Activated gamma-delta T cell treated with anti-CD3 and anti-CD28 coated beads, Interleukin-2, amount 50 U/mL, for 16 hours (primary cell): ENCODE data around the gene CORO6.

Experiments
- DNase-seq: peaks from one replicate; pipeline ENCODE4 v3.0.0-alpha.2; 2020; ENCODE audit warnings: low read depth

CORO6 gene

DNA sequence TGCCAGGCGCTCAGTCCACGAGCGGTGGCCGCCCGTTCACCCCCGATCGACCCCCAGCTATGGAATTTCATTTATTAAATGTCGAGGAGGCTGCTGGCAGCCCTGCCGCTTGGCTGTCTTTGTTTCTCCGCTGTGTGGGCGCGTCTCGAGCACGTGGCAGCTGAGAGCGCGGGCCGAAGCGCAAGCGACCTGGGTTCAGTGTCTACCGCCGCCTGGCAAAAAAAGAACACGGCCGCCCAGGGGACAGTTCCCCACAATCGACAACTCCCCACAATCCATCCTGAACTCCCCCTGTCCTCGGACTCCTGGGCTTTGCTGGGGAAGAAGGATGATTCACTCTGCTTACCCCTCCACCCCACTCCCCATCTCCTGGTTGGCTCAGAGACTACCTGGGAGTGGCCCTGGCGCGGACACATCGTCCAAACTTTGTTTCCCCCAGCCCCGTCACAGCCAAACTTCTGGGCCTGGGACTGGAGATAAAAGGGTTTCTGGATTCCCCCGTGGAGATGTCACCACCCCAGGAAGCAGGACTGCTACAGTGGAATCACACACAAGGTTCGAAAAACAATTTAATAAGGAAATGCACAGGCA is 31.5 kb downstream of the CORO6 start:
- no peak for DNase-seq

DNA sequence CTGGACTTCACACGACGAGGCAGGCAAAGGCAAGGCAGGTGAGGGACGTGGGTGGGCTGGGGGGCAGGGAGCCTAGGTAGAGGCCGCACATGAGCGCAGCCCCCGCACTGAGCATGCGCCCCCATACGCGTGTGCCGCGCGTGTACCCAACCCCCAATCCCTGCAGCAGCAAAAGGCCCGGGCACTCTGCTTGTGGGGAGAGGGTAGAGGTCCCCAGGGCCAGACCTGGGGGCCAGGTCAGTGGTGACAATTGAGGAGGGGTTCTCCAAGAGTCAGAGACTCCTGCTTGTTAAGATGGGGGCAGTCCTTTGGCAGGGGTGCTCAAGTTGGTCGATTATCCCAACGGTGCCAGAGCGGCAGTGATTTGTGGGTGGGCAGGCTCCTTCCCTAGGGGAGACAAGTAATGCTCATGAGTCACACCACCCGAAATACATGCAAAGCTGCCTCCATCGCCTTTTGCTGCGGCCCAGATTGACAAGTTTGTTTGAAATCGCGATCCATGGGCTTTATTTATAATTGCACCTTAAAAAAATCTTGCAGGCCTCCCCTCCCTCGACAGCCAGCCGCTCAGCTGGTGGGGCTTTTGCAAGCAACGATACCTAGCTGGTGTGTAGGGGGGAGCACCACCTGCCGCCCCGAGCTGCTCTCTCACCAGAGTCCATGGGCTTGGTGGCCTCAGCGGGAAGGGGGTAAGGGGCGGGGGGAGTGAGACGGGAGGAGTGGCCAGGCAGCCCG is 32.1 kb downstream of the CORO6 start:
- DNase-seq = no peak

GRCh38 chr17:29589524-29590410 is 32.9 kb downstream of the CORO6 start, which contains the start of gene GIT1:
TSS of gene GIT1 (minus strand) at chr17:29589648. CDS start at chr17:29589378, 270 bp downstream.
- DNase-seq = peak; percentile 73

GRCh38 chr17:29588562-29589411 is 33.9 kb downstream of the CORO6 start:
- peak; percentile 50 for DNase-seq

DNA sequence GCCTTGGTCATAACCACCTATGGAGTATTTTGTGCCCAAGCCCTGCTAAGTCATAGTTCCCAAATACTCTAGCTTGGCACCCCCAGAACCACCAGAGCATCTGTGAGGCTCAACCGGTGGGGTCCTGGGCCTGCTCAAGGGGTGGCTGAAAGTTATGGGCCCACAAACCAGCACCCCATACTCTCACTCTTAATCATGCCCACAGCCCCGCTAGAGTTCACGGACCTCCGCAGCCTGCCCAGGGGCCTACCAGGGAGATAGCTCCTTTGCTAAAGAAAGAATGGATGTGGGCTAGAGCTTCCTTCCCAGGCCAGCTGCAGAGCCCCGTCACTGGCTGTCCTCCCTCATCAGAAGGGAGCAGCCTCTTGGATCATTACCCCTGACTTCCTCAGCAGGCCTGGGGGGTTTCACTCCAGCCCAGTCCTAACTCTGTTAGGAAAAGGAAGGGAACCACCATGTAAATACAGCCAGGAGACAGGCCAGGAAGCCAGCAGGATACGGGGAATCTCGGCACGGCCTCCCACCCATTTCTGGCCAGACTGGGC is 34.6 kb downstream of the CORO6 start:
- DNase-seq = no peak

DNA sequence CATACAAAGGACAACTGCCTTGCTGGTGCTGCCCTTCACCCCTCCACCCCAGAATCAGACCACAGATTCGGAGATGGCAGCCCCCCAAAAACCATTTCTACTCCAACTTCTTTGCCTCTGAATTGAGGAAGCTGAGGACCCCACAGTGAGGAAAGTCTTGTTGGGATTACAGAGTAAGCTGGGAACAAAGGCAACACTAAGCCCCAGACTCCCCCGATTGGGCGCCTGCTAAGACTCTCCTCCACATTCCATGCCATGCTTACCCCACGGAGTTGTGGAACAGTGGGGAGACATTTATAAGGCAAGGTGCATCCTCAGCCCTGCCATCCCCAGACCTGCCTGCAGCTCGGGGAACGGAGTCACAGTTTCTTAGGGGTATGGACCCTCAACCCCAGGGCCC is 35.1 kb downstream of the CORO6 start:
- no peak for DNase-seq

- DNase-seq = no peak
These were observed 35.8 kb downstream of the CORO6 start for GRCh38 chr17:29586676-29587469.

DNA sequence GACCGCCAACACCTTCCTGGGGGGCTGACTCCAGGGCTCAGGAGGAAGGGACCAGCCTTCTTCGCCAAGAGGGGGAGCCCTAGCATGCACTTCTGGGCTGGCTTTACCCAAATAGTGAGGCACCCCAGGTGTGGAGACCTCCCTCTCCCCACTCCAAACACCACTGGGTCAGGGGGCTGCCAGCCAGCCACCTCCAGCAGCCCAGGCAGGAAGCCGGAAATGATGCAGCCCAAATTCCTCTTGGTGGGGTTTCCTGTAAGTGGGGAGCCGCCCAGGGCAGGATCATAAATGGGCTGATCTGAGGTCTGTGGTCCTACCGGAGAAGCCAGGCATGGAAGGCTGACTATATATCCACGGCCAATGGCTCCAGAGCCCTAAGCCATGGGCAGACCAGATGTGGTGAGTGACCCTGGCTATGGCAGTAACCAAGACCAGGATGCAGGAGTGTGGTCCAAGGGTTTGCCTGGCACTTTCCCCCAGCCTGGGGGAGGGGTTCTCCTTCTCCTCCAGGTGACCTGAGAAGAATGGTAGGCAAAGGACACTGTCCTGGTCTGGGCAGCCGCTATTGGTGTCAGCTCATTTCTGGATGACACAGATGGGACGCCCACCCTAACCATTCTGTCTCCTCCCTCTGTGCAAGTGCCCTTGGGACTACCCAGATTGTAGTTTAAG is 37.5 kb downstream of the CORO6 start:
- no peak for DNase-seq

DNA sequence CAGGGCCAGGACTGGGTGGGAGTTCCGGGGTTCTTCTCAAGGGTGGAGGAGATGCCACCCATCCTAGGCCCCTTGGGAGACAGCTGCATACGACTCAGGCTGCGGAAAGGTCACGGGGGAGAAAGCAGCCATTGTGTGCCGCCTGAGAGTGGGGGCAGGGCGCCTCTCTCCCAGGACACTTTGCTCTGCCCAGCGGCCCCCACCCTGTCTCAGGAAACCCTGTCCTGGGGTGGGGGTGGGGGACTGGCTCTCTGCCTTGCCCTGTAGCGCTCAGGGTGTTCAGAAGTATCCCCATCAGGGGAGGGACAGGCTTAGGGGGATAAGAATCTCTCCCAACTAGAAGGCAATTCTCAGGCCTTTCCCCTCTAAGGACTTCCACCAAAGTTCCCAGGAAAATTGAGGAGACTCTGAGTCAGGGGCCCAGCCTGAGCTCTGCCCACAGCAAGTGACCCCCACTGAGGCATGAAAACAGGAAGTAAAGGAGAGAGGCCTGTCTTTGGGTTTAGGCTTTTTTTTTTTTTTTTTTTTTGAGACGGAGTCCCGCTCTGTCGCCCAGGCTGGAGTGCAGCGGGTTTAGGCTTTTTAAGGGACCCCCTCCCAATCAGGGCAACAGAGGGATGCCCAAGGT is 38.1 kb downstream of the CORO6 start:
- DNase-seq = no peak

- no peak for DNase-seq
These were observed 39.1 kb downstream of the CORO6 start for GRCh38 chr17:29583324-29584248.

DNA sequence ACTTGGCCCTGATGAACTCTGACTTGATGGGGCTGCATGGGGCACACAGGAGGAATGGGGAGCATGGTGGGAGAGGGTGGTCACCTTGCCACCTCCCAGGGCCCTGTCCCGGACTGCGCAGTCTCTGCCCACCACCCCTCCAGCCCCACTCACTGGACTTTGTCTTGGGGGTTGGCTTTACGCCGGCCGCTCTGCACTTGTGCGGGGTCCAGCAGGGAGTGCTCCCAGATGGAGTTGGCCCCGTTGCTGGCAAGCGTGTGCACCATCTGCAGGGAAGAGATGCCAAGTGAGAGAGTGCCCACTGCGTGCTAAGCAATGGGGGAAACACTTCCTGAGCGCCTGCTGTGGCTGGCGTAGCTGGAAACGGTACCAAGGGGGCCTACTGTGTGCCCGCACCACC is 39.9 kb downstream of the CORO6 start:
- no peak for DNase-seq

DNA sequence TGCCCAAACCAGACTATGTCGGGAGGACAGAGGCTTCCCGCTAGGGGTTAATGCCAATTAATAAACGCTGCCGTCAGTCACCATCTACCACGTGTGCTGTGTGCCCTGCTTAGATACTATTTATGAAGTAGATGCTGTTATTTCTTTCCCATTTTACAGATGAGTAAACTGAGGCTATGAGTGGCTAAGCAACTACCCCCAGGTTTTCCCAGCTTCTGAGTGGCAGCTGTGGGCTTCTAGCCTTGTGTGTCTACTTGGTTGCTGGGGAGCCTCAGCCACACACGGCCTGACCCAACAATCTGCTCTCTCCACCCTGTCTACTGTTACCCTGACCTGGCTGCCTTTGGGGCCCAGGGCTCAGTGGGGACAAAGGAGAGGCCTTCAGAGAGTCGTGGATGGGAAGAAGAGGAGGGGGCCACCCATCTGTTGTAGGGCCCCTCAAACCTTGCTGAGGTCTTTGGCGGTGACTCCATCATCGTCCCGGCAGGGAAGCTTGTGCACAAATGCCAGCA is 40.4 kb downstream of the CORO6 start:
- DNase-seq = no peak

GRCh38 chr17:29581583-29582253 is 41.0 kb downstream of the CORO6 start:
- DNase-seq = no peak

DNA sequence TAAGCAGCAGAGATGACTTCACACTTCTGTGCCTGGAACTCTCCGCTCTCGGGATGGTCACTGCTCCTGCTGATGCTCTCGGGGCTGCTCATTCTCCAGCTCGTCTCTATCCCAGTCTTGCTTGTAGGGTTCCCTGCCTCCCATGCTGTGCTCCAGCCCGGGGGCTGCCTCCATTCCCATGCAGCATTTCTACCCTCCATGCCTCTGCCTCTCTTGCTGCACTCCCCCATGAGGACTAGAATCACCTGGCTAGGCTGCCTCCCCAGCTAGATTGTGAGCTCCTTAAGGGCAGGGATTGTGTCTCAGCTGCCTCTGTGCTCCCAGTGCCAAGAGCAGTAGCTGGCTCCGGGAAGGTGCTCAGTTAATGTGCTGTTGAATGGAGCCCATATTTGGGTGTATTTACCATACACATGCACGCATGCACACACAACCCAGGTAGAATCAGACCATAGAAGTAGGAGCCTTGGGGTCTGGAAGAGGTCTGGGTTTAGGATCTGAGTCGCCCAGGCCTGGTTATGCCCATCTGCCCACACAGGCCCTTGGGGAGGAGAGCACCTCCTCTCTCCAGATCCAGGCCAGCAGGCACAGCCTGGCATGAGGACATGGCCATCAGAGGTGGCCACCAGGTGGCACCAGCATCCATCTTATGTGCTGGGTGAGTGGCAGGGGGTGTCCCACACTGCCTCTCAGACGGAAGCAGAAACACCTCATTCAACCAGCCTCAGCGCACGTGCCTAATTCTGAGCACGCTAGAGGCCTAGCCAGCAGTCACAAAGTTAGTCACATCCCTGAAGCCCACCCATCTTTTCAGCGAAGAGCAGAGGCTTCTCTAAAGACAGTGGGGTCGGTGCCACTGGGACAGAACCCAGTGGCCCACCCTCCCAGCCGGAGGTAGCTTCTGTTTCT is 42.6 kb downstream of the CORO6 start:
- peak; percentile 86 for DNase-seq

DNA sequence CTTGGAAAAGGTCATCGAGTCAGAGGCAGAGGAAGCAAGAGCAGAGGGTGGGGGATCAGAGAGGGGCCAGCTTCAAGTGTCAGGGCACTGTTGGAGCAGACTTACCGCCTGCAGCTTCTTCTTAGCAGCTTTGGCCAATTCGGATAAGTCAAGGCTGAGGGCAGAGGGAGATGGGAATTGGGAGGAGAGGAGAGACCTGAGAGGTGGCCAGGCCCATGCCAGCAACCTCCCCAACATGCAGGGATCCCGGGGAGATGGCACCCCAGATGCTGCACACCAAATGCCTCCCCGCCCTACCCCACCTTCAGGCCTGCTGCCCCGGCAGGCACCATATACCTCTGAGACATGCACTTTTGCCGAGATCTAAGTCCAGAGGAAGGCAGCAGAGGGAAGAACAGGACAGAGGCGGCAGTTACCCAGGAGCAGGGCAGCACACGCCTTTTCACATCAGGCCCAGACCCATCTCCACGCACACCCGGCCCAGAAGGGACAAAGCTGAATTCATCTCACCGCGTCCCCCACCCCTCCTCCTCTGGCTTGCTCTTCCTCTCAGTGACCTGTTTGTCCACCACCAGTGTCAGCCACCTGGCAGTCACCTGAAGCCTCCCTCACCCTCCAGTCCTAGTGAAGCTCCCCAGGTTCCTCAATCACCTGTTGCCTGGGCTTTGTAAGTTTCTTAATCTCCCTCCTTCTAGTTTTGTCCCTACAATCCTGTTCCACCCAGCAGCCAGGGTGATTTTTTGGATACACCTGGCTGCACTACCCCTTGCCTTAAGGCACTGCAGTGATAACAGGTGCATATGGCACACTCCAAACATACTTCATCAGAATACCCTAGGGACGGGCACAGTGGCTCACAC is 43.9 kb downstream of the CORO6 start:
- DNase-seq = no peak
